GM06990 (cell line): ENCODE data around the gene RAB40B.

Experiments
- DNase-seq: peaks from one replicate; pipeline ENCODE4 v3.0.0-alpha.2; 2011; ENCODE audit not compliant: insufficient read length; ENCODE audit errors: extremely low read depth
- H3K27me3 ChIP-seq: replicated peaks from 2 replicates; pipeline ENCODE4 v1.6.0; 2011; ENCODE audit warnings: low read length; ENCODE audit not compliant: control insufficient read depth, insufficient read depth
- H3K36me3 ChIP-seq: 2 replicates; pipeline ENCODE4 v1.5.1; 2011; ENCODE audit warnings: low read length; ENCODE audit not compliant: control insufficient read depth, insufficient read depth
- H3K4me3 ChIP-seq: replicated peaks from 2 replicates; pipeline ENCODE4 v1.5.1; 2011; ENCODE audit warnings: low read depth, mild to moderate bottlenecking, control low read depth, low read length
- TF ChIP-seq, protein P1 (sequence below): IDR thresholded peaks from 2 replicates; pipeline ENCODE4 v1.5.1; 2011; ENCODE audit warnings: low read length, control low read depth, mild to moderate bottlenecking, inconsistent platforms; ENCODE audit not compliant: insufficient read depth, poor library complexity, severe bottlenecking

The RAB40B gene

DNA sequence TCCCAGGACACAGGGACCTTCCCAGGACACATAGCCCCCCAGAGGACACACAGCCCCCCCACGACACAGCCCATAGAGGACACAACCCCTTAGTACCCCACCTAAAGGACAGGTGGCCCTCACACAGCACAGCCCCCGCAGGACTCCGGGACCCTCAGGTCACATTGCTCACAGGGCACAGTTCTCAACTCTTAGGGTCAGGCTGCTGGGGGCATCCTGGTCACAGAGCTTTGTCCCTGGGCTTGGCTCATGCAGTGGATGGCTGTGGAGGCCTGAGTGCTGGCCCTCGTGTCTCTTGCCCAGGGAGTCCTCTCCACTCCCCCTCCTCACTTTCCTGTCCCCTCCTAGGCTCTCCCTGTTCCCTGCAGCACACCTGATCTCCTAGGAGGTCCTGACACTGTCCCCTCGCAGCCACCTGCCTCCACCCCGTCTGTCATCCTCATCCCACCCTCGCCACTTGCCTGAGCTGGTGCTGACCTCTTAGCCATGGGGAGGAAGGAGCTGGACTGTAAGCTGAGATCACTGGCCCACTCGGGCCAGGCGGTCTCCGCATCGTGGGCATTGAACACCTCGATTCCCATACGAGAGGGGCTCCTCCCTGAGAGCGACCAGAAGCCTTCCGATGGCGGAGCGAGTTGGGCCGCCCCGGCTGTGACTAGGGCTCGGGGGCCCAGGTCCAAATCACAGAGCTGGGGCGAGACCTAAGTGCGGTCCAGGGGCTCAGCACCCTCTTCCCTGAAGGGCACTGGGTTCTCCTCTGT is 48.8 kb downstream of the RAB40B start:
- Histone ChIP-seq H3K4me3 (no peak overlapping the region), H3K27me3 (no peaks in the 10 kb centered on the region), H3K36me3 (no peaks in the 10 kb centered on the region)
- DNase-seq: no peak
- TF ChIP-seq, protein P1, sequence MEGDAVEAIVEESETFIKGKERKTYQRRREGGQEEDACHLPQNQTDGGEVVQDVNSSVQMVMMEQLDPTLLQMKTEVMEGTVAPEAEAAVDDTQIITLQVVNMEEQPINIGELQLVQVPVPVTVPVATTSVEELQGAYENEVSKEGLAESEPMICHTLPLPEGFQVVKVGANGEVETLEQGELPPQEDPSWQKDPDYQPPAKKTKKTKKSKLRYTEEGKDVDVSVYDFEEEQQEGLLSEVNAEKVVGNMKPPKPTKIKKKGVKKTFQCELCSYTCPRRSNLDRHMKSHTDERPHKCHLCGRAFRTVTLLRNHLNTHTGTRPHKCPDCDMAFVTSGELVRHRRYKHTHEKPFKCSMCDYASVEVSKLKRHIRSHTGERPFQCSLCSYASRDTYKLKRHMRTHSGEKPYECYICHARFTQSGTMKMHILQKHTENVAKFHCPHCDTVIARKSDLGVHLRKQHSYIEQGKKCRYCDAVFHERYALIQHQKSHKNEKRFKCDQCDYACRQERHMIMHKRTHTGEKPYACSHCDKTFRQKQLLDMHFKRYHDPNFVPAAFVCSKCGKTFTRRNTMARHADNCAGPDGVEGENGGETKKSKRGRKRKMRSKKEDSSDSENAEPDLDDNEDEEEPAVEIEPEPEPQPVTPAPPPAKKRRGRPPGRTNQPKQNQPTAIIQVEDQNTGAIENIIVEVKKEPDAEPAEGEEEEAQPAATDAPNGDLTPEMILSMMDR: no peak

DNA sequence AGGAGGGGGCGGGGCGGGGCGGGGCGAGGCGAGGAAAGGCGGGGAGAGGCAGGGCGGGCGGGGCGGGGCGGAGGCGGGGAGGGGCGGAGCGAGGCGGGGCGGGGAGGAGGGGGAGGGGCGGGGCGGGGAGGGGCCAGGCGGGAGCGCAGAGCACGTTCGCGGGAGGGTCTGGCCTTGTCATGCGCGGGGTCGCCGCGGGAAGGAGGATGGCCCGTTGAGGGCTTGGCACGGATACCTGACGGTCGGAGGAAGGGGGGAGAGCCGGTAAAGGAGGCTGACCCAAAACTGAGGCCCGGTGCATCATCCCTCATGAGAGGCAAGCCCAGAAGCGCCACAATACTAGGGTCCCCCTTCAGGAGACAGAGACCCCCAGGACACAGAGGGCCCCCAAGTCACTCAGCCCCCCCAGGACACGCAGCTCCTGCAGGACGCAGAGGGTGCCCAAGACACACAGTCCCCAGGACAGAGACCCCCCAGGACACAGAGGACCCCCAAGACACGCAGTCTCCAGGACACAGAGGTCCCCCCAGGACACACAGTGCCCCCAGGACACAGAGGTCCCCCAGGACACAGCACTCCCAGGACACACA is 49.7 kb downstream of the RAB40B start:
- Histone ChIP-seq H3K36me3 (peaks cover 3% of the 10 kb centered on the region), H3K4me3 (peak overlapping the region; percentile 50), H3K27me3 (no peaks in the 10 kb centered on the region)
- TF ChIP-seq, protein P1: no peak
- DNase-seq: peak; percentile 43

DNA sequence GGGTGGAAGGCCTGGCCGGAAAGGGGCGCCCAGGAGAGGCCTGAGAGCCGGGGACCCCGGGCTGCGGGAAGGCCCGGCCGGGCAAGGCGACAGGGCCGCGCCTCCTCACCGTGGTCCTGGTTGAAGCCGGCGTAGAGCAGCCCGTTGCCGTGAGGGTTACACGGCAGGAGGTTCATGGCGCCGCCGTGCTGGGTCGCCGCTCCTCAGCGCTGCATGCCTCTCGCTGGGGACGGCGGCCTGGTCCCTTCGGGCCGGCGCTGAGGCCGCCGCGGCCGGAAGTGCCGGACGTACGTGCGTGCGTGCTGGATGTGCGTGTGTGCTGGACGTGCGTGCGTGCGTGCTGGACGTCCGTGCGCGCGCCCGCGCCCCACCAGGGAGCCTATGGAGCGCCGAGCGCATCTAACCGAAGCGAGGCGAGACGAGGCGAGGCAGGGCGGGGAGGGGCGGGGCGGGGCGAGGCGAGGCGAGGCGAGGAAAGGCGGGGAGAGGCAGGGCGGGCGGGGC is 50.3 kb downstream of the RAB40B start, which contains the start of gene WDR45B:
Gene WDR45B, minus strand, starts transcription at position 280 of the 504 bp plus-strand sequence. Its CDS starts 104 bp downstream, at position 176.
- TF ChIP-seq, protein P1: no peak

DNA sequence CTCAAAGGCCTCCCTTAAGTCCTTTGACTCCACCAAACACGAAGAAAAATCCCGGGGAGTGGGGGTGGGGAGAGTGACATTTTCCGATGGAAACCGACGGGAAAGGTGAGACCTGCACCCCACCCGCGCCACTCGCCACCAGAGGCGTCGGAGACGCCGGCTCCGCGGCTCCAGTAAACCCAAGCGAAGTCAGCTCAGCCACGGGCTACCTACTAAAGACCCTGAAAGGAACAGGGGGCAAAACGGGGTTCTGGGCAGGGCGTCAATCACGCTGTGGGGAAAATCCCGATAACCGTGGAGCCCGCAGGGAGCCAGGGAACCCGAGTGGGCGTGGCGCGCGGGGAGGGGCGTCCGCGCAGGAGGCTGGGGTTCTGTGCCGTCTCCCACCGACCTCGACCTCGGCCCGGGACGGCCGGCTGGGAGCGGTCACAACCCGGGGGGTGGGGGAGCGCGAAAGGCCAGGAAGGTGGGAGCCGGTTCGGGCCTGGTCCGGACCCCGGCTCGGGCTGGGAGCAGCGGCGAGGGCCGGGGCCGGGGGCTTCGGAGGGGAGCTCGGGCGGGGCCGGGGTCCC is 50.8 kb downstream of the RAB40B start:
- no peaks in the 10 kb centered on the region for H3K27me3 ChIP-seq
- TF ChIP-seq, protein P1: peak; percentile 33
- peak; percentile 53 for DNase-seq
- peak overlapping the region; percentile 71 for H3K4me3 ChIP-seq
- peaks cover 7% of the 10 kb centered on the region for H3K36me3 ChIP-seq

More for the DNA sequence above, 50.3 kb downstream of the RAB40B start, which contains the start of gene WDR45B:
- Histone ChIP-seq H3K4me3 (peak within 1 kb of the TSS; percentile 71), H3K27me3 (no peaks in the 10 kb centered on the region), H3K36me3 (peaks cover 7% of the 10 kb centered on the region)
- DNase-seq: peak; percentile 98

DNA sequence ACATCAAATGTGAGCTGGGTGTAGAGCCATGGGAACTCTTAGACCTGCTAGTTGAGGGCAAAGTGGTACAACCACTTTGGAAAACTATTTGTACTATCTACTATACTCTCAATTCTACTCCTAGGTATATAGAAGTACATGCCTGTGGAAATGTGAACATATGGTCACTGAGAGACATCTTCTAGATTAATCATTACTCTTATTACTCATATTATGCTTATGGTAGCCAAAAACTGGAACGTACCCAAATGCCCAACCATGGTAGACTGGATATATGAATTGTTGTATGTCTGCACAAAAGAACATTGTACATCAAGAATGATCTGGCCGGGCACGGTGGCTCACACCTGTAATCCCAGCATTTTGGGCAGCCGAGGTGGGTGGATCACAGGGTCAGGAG is 53.0 kb downstream of the RAB40B start:
- no peak for DNase-seq
- Histone ChIP-seq H3K27me3 (no peaks in the 10 kb centered on the region), H3K4me3 (no peak overlapping the region), H3K36me3 (peaks cover 17% of the 10 kb centered on the region)
- TF ChIP-seq, protein P1: no peak
